ENCODE results near the gene RBM42. TPM values are rescaled to one million over a fixed set of nuclear protein-coding genes. Genes with fewer than 3 reads are reported as not detected.
A peak's percentile ranks its signal among the peaks of the same experiment; 100 is the strongest.

Gene RBM42
- total and polyA plus RNA-seq, 2 donors (not counting 1 experiment from before 2014, with no cell fraction given), result 29.9 to 32.9 TPM

DNA sequence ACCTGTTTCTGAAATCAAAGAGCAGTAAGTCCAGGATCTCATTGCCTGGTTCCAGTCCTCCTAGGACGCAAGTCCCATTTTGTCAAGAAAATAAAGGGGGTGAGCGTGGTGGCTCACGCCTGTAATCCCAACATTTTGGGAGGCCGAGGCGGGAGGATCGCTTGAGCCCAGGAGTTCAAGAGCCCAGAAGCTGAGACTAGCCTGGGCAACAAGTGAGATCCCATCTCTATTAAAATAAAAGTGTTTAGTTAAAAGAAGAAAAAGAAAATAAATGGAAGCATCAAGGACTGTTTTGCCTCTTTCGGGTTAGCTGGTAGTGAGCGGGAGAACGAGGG is 16.6 kb upstream of the RBM42 start:
- H3K9ac ChIP-seq (ENCODE audit: insufficient read depth, low read length), result no peak overlapping the region
- peak overlapping the region; percentile 91 to 96 (median 93) for H3K4me3 ChIP-seq (replicated peaks in 1 of 4; ENCODE audit: control extremely low read depth in 1 of 4, insufficient read depth in 1 of 4, low read depth in 3 of 4, low read length in 4 of 4)
- H2AFZ ChIP-seq (ENCODE audit: low read length), result peak overlapping the region; percentile 81
- no peak overlapping the region for H3K27ac ChIP-seq (ENCODE audit: insufficient read depth, low read length)
- H3K36me3 ChIP-seq (ENCODE audit: control insufficient read depth, insufficient read depth, low read length), result peaks cover 3% of the 10 kb centered on the region
- TF ChIP-seq EZH2 (IDR thresholded peaks at IDR 0.05; ENCODE audit: low read length, missing control alignments), result no peak
- TF ChIP-seq, protein P1, sequence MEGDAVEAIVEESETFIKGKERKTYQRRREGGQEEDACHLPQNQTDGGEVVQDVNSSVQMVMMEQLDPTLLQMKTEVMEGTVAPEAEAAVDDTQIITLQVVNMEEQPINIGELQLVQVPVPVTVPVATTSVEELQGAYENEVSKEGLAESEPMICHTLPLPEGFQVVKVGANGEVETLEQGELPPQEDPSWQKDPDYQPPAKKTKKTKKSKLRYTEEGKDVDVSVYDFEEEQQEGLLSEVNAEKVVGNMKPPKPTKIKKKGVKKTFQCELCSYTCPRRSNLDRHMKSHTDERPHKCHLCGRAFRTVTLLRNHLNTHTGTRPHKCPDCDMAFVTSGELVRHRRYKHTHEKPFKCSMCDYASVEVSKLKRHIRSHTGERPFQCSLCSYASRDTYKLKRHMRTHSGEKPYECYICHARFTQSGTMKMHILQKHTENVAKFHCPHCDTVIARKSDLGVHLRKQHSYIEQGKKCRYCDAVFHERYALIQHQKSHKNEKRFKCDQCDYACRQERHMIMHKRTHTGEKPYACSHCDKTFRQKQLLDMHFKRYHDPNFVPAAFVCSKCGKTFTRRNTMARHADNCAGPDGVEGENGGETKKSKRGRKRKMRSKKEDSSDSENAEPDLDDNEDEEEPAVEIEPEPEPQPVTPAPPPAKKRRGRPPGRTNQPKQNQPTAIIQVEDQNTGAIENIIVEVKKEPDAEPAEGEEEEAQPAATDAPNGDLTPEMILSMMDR (conservative IDR thresholded peaks at IDR 0.05 in 1 of 2, IDR thresholded peaks at IDR 0.05 in 1 of 2; ENCODE audit: low read depth in 1 of 2, low read length in 2 of 2), result no peak
- no peaks in the 10 kb centered on the region for H3K27me3 ChIP-seq (ENCODE audit: control insufficient read depth, insufficient read depth, low read length)
- DNase-seq (ENCODE audit: low read depth in 2 of 2), result no peak
- H3K4me1 ChIP-seq (ENCODE audit: control insufficient read depth, extremely low read depth, insufficient read depth, low read length), result peaks cover 5% of the 10 kb centered on the region
- no peaks in the 10 kb centered on the region for H4K20me1 ChIP-seq (ENCODE audit: control insufficient read depth, extremely low read depth, insufficient read depth, low read length)
- no peaks in the 10 kb centered on the region for H3K9me3 ChIP-seq (ENCODE audit: control insufficient read depth, insufficient read depth, low read depth, low read length)
- no peaks in the 10 kb centered on the region for H3K79me2 ChIP-seq (ENCODE audit: control insufficient read depth, insufficient read depth, low read length)
- peak overlapping the region; percentile 96 for H3K4me2 ChIP-seq (ENCODE audit: extremely low read depth, insufficient read depth, low read length)

DNA sequence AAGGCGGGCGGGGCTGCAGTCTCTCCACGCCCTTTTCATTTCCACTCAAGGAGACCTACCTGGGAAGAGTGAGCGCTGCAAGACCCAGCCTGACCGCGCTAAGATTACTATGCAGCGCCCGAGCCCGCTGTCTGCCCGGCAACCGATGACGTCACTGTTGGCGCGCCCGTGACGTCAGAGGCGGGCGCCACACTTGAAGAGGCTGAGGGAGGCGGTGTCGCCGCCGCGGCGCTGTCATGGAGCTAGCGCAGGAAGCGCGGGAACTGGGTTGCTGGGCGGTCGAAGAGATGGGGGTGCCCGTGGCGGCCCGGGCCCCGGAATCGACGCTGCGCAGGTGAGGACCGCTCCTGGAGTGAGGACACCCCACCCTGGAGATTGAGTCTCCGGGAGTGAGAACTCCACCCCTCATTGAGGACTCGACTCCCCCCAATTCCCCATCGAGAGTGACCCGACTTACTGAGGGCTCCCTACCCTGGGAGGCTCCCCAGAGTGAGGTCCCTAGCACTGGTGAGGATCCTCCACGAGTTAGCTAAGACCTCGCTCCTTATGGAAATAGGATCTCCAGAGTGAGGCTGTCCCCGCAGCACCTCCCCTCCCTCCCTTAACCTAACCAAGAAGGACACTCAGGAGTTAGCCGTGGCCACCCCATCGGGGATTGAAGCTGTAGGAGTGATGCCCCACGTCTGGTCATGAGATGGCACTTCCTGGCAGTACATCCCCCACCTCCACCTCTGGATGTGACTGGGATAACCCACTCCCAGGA is 16.1 kb upstream of the RBM42 start, which contains the start of gene HAUS5:
TSS of gene HAUS5 (plus strand) at position 177 of the 763 bp plus-strand sequence. CDS start at position 237, 60 bp downstream.
- H3K4me1 ChIP-seq (ENCODE audit: control insufficient read depth, extremely low read depth, insufficient read depth, low read length), result peaks cover 5% of the 10 kb centered on the region
- peak within 1 kb of the TSS; percentile 96 for H3K4me2 ChIP-seq (ENCODE audit: extremely low read depth, insufficient read depth, low read length)
- peak within 1 kb of the TSS; percentile 90 for H3K9ac ChIP-seq (ENCODE audit: insufficient read depth, low read length)
- peak; percentile 86 to 90 for DNase-seq (ENCODE audit: low read depth in 2 of 2)
- no peaks in the 10 kb centered on the region for H3K27me3 ChIP-seq (ENCODE audit: control insufficient read depth, insufficient read depth, low read length)
- H3K27ac ChIP-seq (ENCODE audit: insufficient read depth, low read length), result peak within 1 kb of the TSS; percentile 86
- peaks cover 3% of the 10 kb centered on the region for H3K36me3 ChIP-seq (ENCODE audit: control insufficient read depth, insufficient read depth, low read length)
- peak within 1 kb of the TSS; percentile 98 for H2AFZ ChIP-seq (ENCODE audit: low read length)
- no peak for TF ChIP-seq EZH2 (IDR thresholded peaks at IDR 0.05; ENCODE audit: low read length, missing control alignments)
- TF ChIP-seq, protein P1 (conservative IDR thresholded peaks at IDR 0.05 in 1 of 2, IDR thresholded peaks at IDR 0.05 in 1 of 2; ENCODE audit: low read depth in 1 of 2, low read length in 2 of 2), result no peak
- H3K79me2 ChIP-seq (ENCODE audit: control insufficient read depth, insufficient read depth, low read length), result no peaks in the 10 kb centered on the region
- H4K20me1 ChIP-seq (ENCODE audit: control insufficient read depth, extremely low read depth, insufficient read depth, low read length), result no peaks in the 10 kb centered on the region
- H3K9me3 ChIP-seq (ENCODE audit: control insufficient read depth, insufficient read depth, low read depth, low read length), result no peaks in the 10 kb centered on the region
- peak within 1 kb of the TSS; percentile 91 to 96 (median 93) for H3K4me3 ChIP-seq (replicated peaks in 1 of 4; ENCODE audit: control extremely low read depth in 1 of 4, insufficient read depth in 1 of 4, low read depth in 3 of 4, low read length in 4 of 4)

DNA sequence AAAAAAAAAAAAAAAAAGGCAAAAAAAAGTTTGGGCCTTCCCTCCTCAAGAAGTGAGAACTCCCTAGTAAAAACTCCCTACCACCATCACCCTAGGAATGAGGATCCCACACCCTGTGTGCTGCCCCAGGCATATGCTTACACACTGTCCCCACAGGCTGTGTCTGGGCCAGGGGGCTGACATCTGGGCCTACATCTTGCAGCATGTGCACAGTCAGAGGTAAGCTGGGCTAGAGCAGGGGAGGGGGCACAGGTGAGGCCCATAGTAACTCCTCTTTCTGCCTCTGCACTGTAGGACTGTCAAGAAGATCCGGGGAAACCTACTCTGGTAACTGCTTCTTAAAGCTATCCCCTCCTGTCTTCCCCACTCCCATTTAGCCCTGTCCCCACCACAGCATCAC is 15.3 kb upstream of the RBM42 start:
- Histone ChIP-seq H3K4me1 (ENCODE audit: control insufficient read depth, extremely low read depth, insufficient read depth, low read length) (peaks cover 5% of the 10 kb centered on the region), H2AFZ (ENCODE audit: low read length) (no peak overlapping the region), H3K79me2 (ENCODE audit: control insufficient read depth, insufficient read depth, low read length) (no peaks in the 10 kb centered on the region), H3K27ac (ENCODE audit: insufficient read depth, low read length) (no peak overlapping the region), H3K9ac (ENCODE audit: insufficient read depth, low read length) (no peak overlapping the region), H3K4me3 (replicated peaks in 1 of 4; ENCODE audit: control extremely low read depth in 1 of 4, insufficient read depth in 1 of 4, low read depth in 3 of 4, low read length in 4 of 4) (no peak overlapping the region), H3K36me3 (ENCODE audit: control insufficient read depth, insufficient read depth, low read length) (peaks cover 5% of the 10 kb centered on the region), H3K27me3 (ENCODE audit: control insufficient read depth, insufficient read depth, low read length) (no peaks in the 10 kb centered on the region), H4K20me1 (ENCODE audit: control insufficient read depth, extremely low read depth, insufficient read depth, low read length) (no peaks in the 10 kb centered on the region), H3K9me3 (ENCODE audit: control insufficient read depth, insufficient read depth, low read depth, low read length) (no peaks in the 10 kb centered on the region), H3K4me2 (ENCODE audit: extremely low read depth, insufficient read depth, low read length) (peak overlapping the region; percentile 40)
- DNase-seq (ENCODE audit: low read depth in 2 of 2), result no peak
- TF ChIP-seq, protein P1 (conservative IDR thresholded peaks at IDR 0.05 in 1 of 2, IDR thresholded peaks at IDR 0.05 in 1 of 2; ENCODE audit: low read depth in 1 of 2, low read length in 2 of 2), result no peak
- no peak for TF ChIP-seq EZH2 (IDR thresholded peaks at IDR 0.05; ENCODE audit: low read length, missing control alignments)
